ENCODE data around the gene VDAC1. TPM values are rescaled to one million over a fixed set of nuclear protein-coding genes. Genes with fewer than 3 reads are reported as not detected.
A peak's percentile ranks its signal among the peaks of the same experiment; 100 is the strongest.

The VDAC1 gene
- total and polyA plus RNA-seq, 3 experiments from 2014 or later: 92.8 to 422 (median 409) TPM

GRCh38 chr5:133928587-133929393 is 76.0 kb downstream of the VDAC1 start:
- Histone ChIP-seq H3K36me3 (ENCODE audit: insufficient read depth, low read length) (no peaks in the 10 kb centered on the region), H3K4me3 (ENCODE audit: low read length) (no peak overlapping the region), H3K27ac (ENCODE audit: low read depth, low read length) (no peak overlapping the region), H3K9me3 (ENCODE audit: low read length) (no peaks in the 10 kb centered on the region), H3K4me1 (ENCODE audit: insufficient read depth, low read length) (peaks cover 18% of the 10 kb centered on the region), H3K27me3 (ENCODE audit: insufficient read depth, low read length, poor library complexity, severe bottlenecking) (no peaks in the 10 kb centered on the region)
- no peak for DNase-seq
- POLR2A ChIA-PET: no interaction called here
- peak overlapping the region; percentile 48 to 95 (median 82) for H3K27ac Mint-ChIP-seq
- H3K4me1 Mint-ChIP-seq: peaks cover 17 to 26% (median 19%) of the 10 kb centered on the region in 3 donors
- peaks cover 2 to 10% of the 10 kb centered on the region in 2 donors for H3K27me3 Mint-ChIP-seq
- H3K4me3 Mint-ChIP-seq: peak overlapping the region in 1 of 7 donors; percentile 26
- H3K9me3 Mint-ChIP-seq: no peaks in the 10 kb centered on the region
- H3K36me3 Mint-ChIP-seq: no peaks in the 10 kb centered on the region
- CTCF ChIA-PET: no interaction called here

- Histone ChIP-seq H3K9me3 (ENCODE audit: low read length) (no peaks in the 10 kb centered on the region), H3K4me1 (ENCODE audit: insufficient read depth, low read length) (peaks cover 18% of the 10 kb centered on the region), H3K4me3 (ENCODE audit: low read length) (no peak overlapping the region), H3K27ac (ENCODE audit: low read depth, low read length) (no peak overlapping the region), H3K27me3 (ENCODE audit: insufficient read depth, low read length, poor library complexity, severe bottlenecking) (no peaks in the 10 kb centered on the region), H3K36me3 (ENCODE audit: insufficient read depth, low read length) (no peaks in the 10 kb centered on the region)
- ChIA-PET CTCF (no interaction called here), POLR2A (no interaction called here)
- no peak for DNase-seq
- Mint-ChIP-seq H3K27ac (peak overlapping the region in 6 of 8 donors; percentile 7 to 90 (median 28)), H3K4me3 (no peak overlapping the region), H3K9me3 (no peaks in the 10 kb centered on the region), H3K4me1 (peaks cover 17 to 26% (median 19%) of the 10 kb centered on the region in 3 donors), H3K36me3 (no peaks in the 10 kb centered on the region), H3K27me3 (peaks cover 2 to 13% of the 10 kb centered on the region in 2 donors)
Observed at GRCh38 chr5:133927300-133928180, 77.2 kb downstream of the VDAC1 start.

- H3K27ac Mint-ChIP-seq: peak overlapping the region in 3 of 8 donors; percentile 3 to 63 (median 43)
- Histone ChIP-seq H3K4me1 (ENCODE audit: insufficient read depth, low read length) (peaks cover 18% of the 10 kb centered on the region), H3K27ac (ENCODE audit: low read depth, low read length) (no peak overlapping the region), H3K4me3 (ENCODE audit: low read length) (no peak overlapping the region), H3K36me3 (ENCODE audit: insufficient read depth, low read length) (no peaks in the 10 kb centered on the region), H3K9me3 (ENCODE audit: low read length) (no peaks in the 10 kb centered on the region), H3K27me3 (ENCODE audit: insufficient read depth, low read length, poor library complexity, severe bottlenecking) (no peaks in the 10 kb centered on the region)
- H3K9me3 Mint-ChIP-seq: no peaks in the 10 kb centered on the region
- ChIA-PET CTCF (no interaction called here), POLR2A (no interaction called here)
- no peaks in the 10 kb centered on the region for H3K36me3 Mint-ChIP-seq
- DNase-seq: no peak
- peaks cover 2 to 19% of the 10 kb centered on the region in 2 donors for H3K27me3 Mint-ChIP-seq
- peaks cover 17 to 26% (median 19%) of the 10 kb centered on the region in 3 donors for H3K4me1 Mint-ChIP-seq
- no peak overlapping the region for H3K4me3 Mint-ChIP-seq
Observed at GRCh38 chr5:133926489-133927299, 78.1 kb downstream of the VDAC1 start.

- POLR2A ChIA-PET: no interaction called here
- Histone ChIP-seq H3K36me3 (ENCODE audit: insufficient read depth, low read length) (no peaks in the 10 kb centered on the region), H3K4me1 (ENCODE audit: insufficient read depth, low read length) (peaks cover 15% of the 10 kb centered on the region), H3K9me3 (ENCODE audit: low read length) (no peaks in the 10 kb centered on the region), H3K27me3 (ENCODE audit: insufficient read depth, low read length, poor library complexity, severe bottlenecking) (no peaks in the 10 kb centered on the region), H3K4me3 (ENCODE audit: low read length) (no peak overlapping the region), H3K27ac (ENCODE audit: low read depth, low read length) (no peak overlapping the region)
- Mint-ChIP-seq H3K36me3 (no peaks in the 10 kb centered on the region), H3K4me3 (no peak overlapping the region), H3K9me3 (no peaks in the 10 kb centered on the region), H3K27me3 (peaks cover 2 to 19% of the 10 kb centered on the region in 2 donors), H3K27ac (no peak overlapping the region), H3K4me1 (peaks cover 16 to 19% (median 16%) of the 10 kb centered on the region in 3 donors)
- DNase-seq: no peak
- CTCF ChIA-PET: no interaction called here
Observed at GRCh38 chr5:133925866-133926488, 78.8 kb downstream of the VDAC1 start.

GRCh38 chr5:133925269-133925668 is 79.5 kb downstream of the VDAC1 start:
- peaks cover 2 to 19% of the 10 kb centered on the region in 2 donors for H3K27me3 Mint-ChIP-seq
- ChIA-PET CTCF (no interaction called here), POLR2A (no interaction called here)
- H3K36me3 Mint-ChIP-seq: no peaks in the 10 kb centered on the region
- no peak overlapping the region for H3K4me3 Mint-ChIP-seq
- H3K36me3 ChIP-seq (ENCODE audit: insufficient read depth, low read length): no peaks in the 10 kb centered on the region
- H3K4me1 ChIP-seq (ENCODE audit: insufficient read depth, low read length): peaks cover 8% of the 10 kb centered on the region
- no peak overlapping the region for H3K4me3 ChIP-seq (ENCODE audit: low read length)
- peak overlapping the region in 2 of 8 donors; percentile 7 to 48 for H3K27ac Mint-ChIP-seq
- H3K27me3 ChIP-seq (ENCODE audit: insufficient read depth, low read length, poor library complexity, severe bottlenecking): peaks cover 3% of the 10 kb centered on the region
- H3K9me3 Mint-ChIP-seq: no peaks in the 10 kb centered on the region
- DNase-seq: no peak
- no peak overlapping the region for H3K27ac ChIP-seq (ENCODE audit: low read depth, low read length)
- H3K9me3 ChIP-seq (ENCODE audit: low read length): no peaks in the 10 kb centered on the region
- peaks cover 8 to 12% (median 9%) of the 10 kb centered on the region in 3 donors for H3K4me1 Mint-ChIP-seq

- Histone ChIP-seq H3K27ac (ENCODE audit: low read depth, low read length) (no peak overlapping the region), H3K36me3 (ENCODE audit: insufficient read depth, low read length) (no peaks in the 10 kb centered on the region), H3K9me3 (ENCODE audit: low read length) (no peaks in the 10 kb centered on the region), H3K4me3 (ENCODE audit: low read length) (no peak overlapping the region), H3K4me1 (ENCODE audit: insufficient read depth, low read length) (no peaks in the 10 kb centered on the region), H3K27me3 (ENCODE audit: insufficient read depth, low read length, poor library complexity, severe bottlenecking) (peaks cover 3% of the 10 kb centered on the region)
- Mint-ChIP-seq H3K4me3 (no peak overlapping the region), H3K4me1 (peaks cover 0 to 3% (median under 1%) of the 10 kb centered on the region in 3 donors), H3K9me3 (no peaks in the 10 kb centered on the region), H3K27me3 (peaks cover 2 to 22% of the 10 kb centered on the region in 2 donors), H3K27ac (peak overlapping the region in 1 of 8 donors; percentile 30), H3K36me3 (no peaks in the 10 kb centered on the region)
- no peak for DNase-seq
- CTCF ChIA-PET: no interaction called here
- POLR2A ChIA-PET: interaction anchor here (0.6 kb wide), 1 partner anchor 176 kb away, joined by 3 read pairs; no protein-coding TSS in a partner anchor
Observed at GRCh38 chr5:133924221-133924920, 80.4 kb downstream of the VDAC1 start.

GRCh38 chr5:133921979-133922378 is 82.8 kb downstream of the VDAC1 start:
- H3K4me3 ChIP-seq (ENCODE audit: low read length): no peak overlapping the region
- Mint-ChIP-seq H3K36me3 (no peaks in the 10 kb centered on the region), H3K9me3 (no peaks in the 10 kb centered on the region), H3K27ac (no peak overlapping the region), H3K27me3 (peaks cover 2 to 22% of the 10 kb centered on the region in 2 donors), H3K4me1 (no peaks in the 10 kb centered on the region), H3K4me3 (no peak overlapping the region)
- DNase-seq: no peak
- peaks cover 3% of the 10 kb centered on the region for H3K27me3 ChIP-seq (ENCODE audit: insufficient read depth, low read length, poor library complexity, severe bottlenecking)
- H3K27ac ChIP-seq (ENCODE audit: low read depth, low read length): no peak overlapping the region
- H3K4me1 ChIP-seq (ENCODE audit: insufficient read depth, low read length): no peaks in the 10 kb centered on the region
- ChIA-PET POLR2A (no interaction called here), CTCF (interaction anchor here (1.0 kb wide), 1 partner anchor 8 kb away, joined by 3 read pairs; no protein-coding TSS in a partner anchor)
- H3K36me3 ChIP-seq (ENCODE audit: insufficient read depth, low read length): no peaks in the 10 kb centered on the region
- no peaks in the 10 kb centered on the region for H3K9me3 ChIP-seq (ENCODE audit: low read length)
